ENCODE measurements around the gene DPH6. TPM values are rescaled to one million over a fixed set of nuclear protein-coding genes. Genes with fewer than 3 reads are reported as not detected.

Gene DPH6
- total and polyA plus RNA-seq, 8 donors = 9.8 to 19.1 (median 13.7) TPM

GRCh38 chr15:35376707-35377106, 169.3 kb downstream of the DPH6 start:
- H3K9me3 ChIP-seq = peaks cover 0 to 6% of the 10 kb centered on the region in 2 donors
- ATAC-seq (no peak), DNase-seq (no peak)
- H3K27ac ChIP-seq = no peak overlapping the region
- no peak for TF ChIP-seq CTCF (IDR thresholded peaks at IDR 0.05)
- intact Hi-C loops (cut with DNase I) = no loop called here
- H3K27me3 ChIP-seq = no peaks in the 10 kb centered on the region
- no peaks in the 10 kb centered on the region for H3K4me1 ChIP-seq
- H3K4me3 ChIP-seq = no peak overlapping the region
- peaks cover 0 to 11% of the 10 kb centered on the region in 2 donors for H3K36me3 ChIP-seq

DNA sequence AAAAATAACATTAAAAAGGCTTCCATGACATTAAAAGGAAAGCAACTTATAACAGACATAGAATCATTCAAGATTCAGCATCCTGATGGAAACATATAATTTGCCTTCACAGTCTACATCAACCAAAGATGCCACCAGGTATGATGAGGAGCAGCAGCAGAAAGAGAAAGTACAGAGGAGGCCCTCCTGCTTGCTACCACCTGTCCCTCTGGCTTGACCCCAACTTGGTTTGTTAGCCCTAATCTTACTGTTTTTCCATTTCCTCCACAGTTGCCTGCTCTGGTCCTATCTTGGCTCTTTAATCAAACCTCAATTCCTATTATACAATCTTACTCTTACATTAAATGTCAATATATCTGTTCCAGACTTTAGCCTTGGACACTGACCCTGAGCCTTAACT, 171.3 kb downstream of the DPH6 start:
- Histone ChIP-seq H3K36me3 (peaks cover 0 to 23% of the 10 kb centered on the region in 2 donors), H3K27ac (no peak overlapping the region), H3K27me3 (no peaks in the 10 kb centered on the region), H3K9me3 (peaks cover 0 to 6% of the 10 kb centered on the region in 2 donors), H3K4me3 (no peak overlapping the region), H3K4me1 (no peaks in the 10 kb centered on the region)
- DNase-seq (no peak), ATAC-seq (no peak)
- no peak for TF ChIP-seq CTCF (IDR thresholded peaks at IDR 0.05)
- intact Hi-C loops (cut with DNase I) = no loop called here

DNA sequence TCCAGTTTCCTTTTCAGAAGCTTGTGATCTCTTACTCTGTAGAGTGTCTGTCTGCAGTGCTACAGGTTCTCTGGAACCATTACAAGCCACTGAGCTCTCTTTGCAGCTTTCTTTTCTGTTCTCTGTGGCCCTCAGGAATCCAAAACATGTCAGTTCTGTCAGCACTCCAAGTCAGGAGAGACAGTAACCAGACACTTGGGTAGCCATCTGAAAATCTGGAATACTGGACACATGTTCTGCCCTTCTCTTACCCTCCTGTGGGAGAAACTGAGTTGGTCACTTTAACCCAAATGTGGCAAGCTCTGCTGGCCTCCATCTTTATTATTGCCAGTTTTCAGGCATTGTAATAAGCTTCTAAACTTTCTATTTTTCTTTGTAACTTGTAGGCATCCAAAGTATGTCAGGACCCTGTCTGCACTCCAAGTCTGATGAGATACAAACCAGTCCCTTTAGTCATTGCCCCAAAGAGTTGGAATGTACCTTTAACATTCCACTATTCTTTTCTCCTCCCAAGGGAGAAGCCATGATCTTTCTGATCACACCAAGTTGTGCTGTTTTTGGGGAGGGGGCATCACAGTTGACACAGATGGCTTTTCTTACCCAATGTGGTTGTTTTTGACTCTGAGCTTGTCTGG, 183.7 kb downstream of the DPH6 start:
- Histone ChIP-seq H3K36me3 (no peaks in the 10 kb centered on the region), H3K4me3 (no peak overlapping the region), H3K27ac (no peak overlapping the region), H3K27me3 (no peaks in the 10 kb centered on the region), H3K4me1 (no peaks in the 10 kb centered on the region), H3K9me3 (peaks cover 0 to 43% of the 10 kb centered on the region in 2 donors)
- no peak for ATAC-seq
- no peak for TF ChIP-seq CTCF (IDR thresholded peaks at IDR 0.05)
- no peak for DNase-seq
- intact Hi-C loops (cut with DNase I) = no loop called here

DNA sequence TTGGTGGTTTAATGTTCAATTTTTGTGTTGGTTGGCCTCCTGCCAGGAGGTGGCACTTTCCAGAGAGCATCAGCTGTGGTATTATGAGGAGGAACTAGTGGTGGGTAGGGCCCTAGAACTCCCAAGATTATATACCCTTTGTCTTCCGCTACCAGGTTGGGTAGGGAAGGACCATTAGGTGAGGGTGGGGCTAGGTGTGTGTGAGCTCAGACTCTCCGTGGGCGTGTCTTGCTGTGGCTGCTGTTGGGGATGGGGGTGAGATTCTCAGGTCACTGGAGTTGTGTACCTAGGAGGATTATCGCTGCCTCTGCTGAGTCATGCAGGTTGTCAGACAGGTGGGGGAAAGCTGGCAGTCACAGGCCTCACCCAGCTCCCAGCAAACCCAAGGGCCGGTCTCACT, 187.1 kb downstream of the DPH6 start:
- no peaks in the 10 kb centered on the region for H3K27me3 ChIP-seq
- no peak overlapping the region for H3K27ac ChIP-seq
- H3K4me3 ChIP-seq = no peak overlapping the region
- H3K4me1 ChIP-seq = no peaks in the 10 kb centered on the region
- DNase-seq (no peak), ATAC-seq (no peak)
- H3K9me3 ChIP-seq = peaks cover 0 to 68% of the 10 kb centered on the region in 2 donors
- intact Hi-C loops (cut with DNase I) = no loop called here
- TF ChIP-seq CTCF (IDR thresholded peaks at IDR 0.05) = no peak
- H3K36me3 ChIP-seq = no peaks in the 10 kb centered on the region

DNA sequence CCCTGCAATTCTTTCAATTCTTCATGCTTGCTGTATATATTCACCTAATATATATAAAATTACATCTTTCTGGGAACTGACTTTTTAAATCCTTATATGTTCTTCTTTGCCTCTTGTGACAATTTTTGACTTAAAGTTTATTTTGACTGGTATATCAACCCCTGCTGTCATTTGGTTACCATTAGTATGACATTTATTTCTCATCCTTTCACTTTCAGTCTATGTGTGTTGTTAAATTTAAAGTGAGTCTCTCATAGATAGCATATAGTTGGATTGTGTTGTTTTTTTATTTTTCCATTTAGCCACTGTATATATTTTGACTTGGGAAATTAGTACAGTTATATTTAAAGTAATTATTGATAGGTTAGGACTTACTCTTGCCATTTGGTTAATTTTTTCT, 194.9 kb downstream of the DPH6 start:
- intact Hi-C loops (cut with DNase I) = no loop called here
- H3K4me3 ChIP-seq = no peak overlapping the region
- no peak for ATAC-seq

More for the DNA sequence above, 194.9 kb downstream of the DPH6 start:
- Histone ChIP-seq H3K9me3 (peaks cover 0 to 43% of the 10 kb centered on the region in 2 donors), H3K36me3 (no peaks in the 10 kb centered on the region), H3K4me1 (no peaks in the 10 kb centered on the region), H3K27me3 (no peaks in the 10 kb centered on the region), H3K27ac (no peak overlapping the region)
- no peak for DNase-seq
- no peak for TF ChIP-seq CTCF (IDR thresholded peaks at IDR 0.05)

All from left lung (tissue), 10 donors.